HG03558 (cell line): ENCODE data around the gene KRTAP10-10.
"Not testable (repeated sequence)": the region's sequence is repeated elsewhere in the genome, so short reads cannot be mapped to it uniquely, and the experiment has no call there.

Experiments used
- ATAC-seq: cut with Tn5 transposase; IDR thresholded peaks from one replicate; pipeline ENCODE4 v1.9.1; 2021; ENCODE audit warnings: moderate number of reproducible peaks; ENCODE audit not compliant: unreplicated experiment; ENCODE audit errors: extremely low read depth

Gene KRTAP10-10

GRCh38 chr21:44637018-44637850 lies at the start of gene KRTAP10-10:
TSS of gene KRTAP10-10 (plus strand) at chr21:44637356. CDS start at chr21:44637418, 62 bp downstream.
- no peak for ATAC-seq

GRCh38 chr21:44589094-44589493 lies 48.1 kb upstream of the KRTAP10-10 start:
- ATAC-seq, result no peak

- no peak for ATAC-seq
These were observed 47.4 kb upstream of the KRTAP10-10 start for GRCh38 chr21:44589586-44590305.

GRCh38 chr21:44590311-44590721 lies 46.8 kb upstream of the KRTAP10-10 start:
- ATAC-seq, result no peak

- not testable (repeated sequence) for ATAC-seq
These were observed 46.0 kb upstream of the KRTAP10-10 start for GRCh38 chr21:44590897-44591800.

GRCh38 chr21:44591801-44592130 lies 45.4 kb upstream of the KRTAP10-10 start:
- not testable (repeated sequence) for ATAC-seq

GRCh38 chr21:44592446-44593311 lies 44.5 kb upstream of the KRTAP10-10 start, which contains the start of gene KRTAP10-6:
TSS of gene KRTAP10-6 (minus strand) at chr21:44592505. CDS start at chr21:44592484, 21 bp downstream.
- ATAC-seq, result no peak

GRCh38 chr21:44593598-44594405 lies 43.4 kb upstream of the KRTAP10-10 start:
- ATAC-seq, result no peak

GRCh38 chr21:44594406-44594916 lies 42.7 kb upstream of the KRTAP10-10 start:
- ATAC-seq, result no peak

GRCh38 chr21:44595524-44595923 lies 41.6 kb upstream of the KRTAP10-10 start:
- ATAC-seq, result no peak

- no peak for ATAC-seq
These were observed 41.0 kb upstream of the KRTAP10-10 start for GRCh38 chr21:44596068-44596725.

GRCh38 chr21:44598061-44598460 lies 39.1 kb upstream of the KRTAP10-10 start:
- no peak for ATAC-seq

- no peak for ATAC-seq
These were observed 37.7 kb upstream of the KRTAP10-10 start for GRCh38 chr21:44599264-44600029.

GRCh38 chr21:44600118-44600978 lies 36.8 kb upstream of the KRTAP10-10 start, which contains the start of gene KRTAP10-7:
TSS of gene KRTAP10-7 (plus strand) at chr21:44600597. CDS start at chr21:44600622, 25 bp downstream.
- not testable (repeated sequence) for ATAC-seq

- ATAC-seq, result not testable (repeated sequence)
These were observed 36.1 kb upstream of the KRTAP10-10 start for GRCh38 chr21:44601091-44601490.
